ENCODE measurements around the gene TAF3. TPM values are rescaled to one million over a fixed set of nuclear protein-coding genes. Genes with fewer than 3 reads are reported as not detected.

TAF3 gene
- total RNA-seq, 4 donors from 2014 or later, result 5.6 to 12.9 (median 8.3) TPM

GRCh38 chr10:7944215-7944480 is 125.8 kb downstream of the TAF3 start:
- no peak for TF ChIP-seq CTCF (IDR thresholded peaks at IDR 0.05; ENCODE audit: low read depth)

GRCh38 chr10:7944537-7944936 is 126.2 kb downstream of the TAF3 start:
- TF ChIP-seq CTCF (IDR thresholded peaks at IDR 0.05; ENCODE audit: low read depth), result no peak

GRCh38 chr10:7945034-7945433 is 126.7 kb downstream of the TAF3 start:
- no peak for TF ChIP-seq CTCF (IDR thresholded peaks at IDR 0.05; ENCODE audit: low read depth)

GRCh38 chr10:7945469-7946187 is 127.3 kb downstream of the TAF3 start:
- no peak for TF ChIP-seq CTCF (IDR thresholded peaks at IDR 0.05; ENCODE audit: low read depth)

- TF ChIP-seq CTCF (IDR thresholded peaks at IDR 0.05; ENCODE audit: low read depth), result no peak
Observed at GRCh38 chr10:7948371-7949000, 130.2 kb downstream of the TAF3 start.

- TF ChIP-seq CTCF (IDR thresholded peaks at IDR 0.05; ENCODE audit: low read depth), result no peak
Observed at GRCh38 chr10:7950981-7951847, 132.9 kb downstream of the TAF3 start.

- TF ChIP-seq CTCF (IDR thresholded peaks at IDR 0.05; ENCODE audit: low read depth), result no peak
Observed at GRCh38 chr10:7952266-7952665, 134.0 kb downstream of the TAF3 start.

Measured in subcutaneous adipose tissue (tissue), 4 donors.